A673 (cell line): ENCODE results near the gene MOGAT3.

Source experiments
- CTCF ChIP-seq: fragments of 300-800, 200-600 bp; sonication (generic); conservative IDR thresholded peaks from 2 replicates; pipeline ENCODE4 v1.5.1; 2017; ENCODE audit warnings: low read depth, mild to moderate bottlenecking, antibody characterized with exemption, low read length, moderate library complexity, mixed read lengths
- EZH2 ChIP-seq: fragments of 200-600 bp; sonication (generic); IDR thresholded peaks from 2 replicates; pipeline ENCODE4 v1.6.1; 2017; ENCODE audit warnings: borderline replicate concordance, low read depth, mild to moderate bottlenecking, mixed read lengths, antibody characterized with exemption, low read length; ENCODE audit not compliant: poor library complexity, severe bottlenecking

- TF ChIP-seq CTCF (no peak), EZH2 (peak; percentile 70)
Observed at GRCh38 chr7:101172005-101172853, 28.6 kb downstream of the MOGAT3 start.
